Caco-2 (cell line): ENCODE measurements around the gene FGFRL1. TPM values are rescaled to one million over a fixed set of nuclear protein-coding genes. Genes with fewer than 3 reads are reported as not detected.

Experiments
- BruUV-seq: library from RNA; stranded (reverse); fragments of 400-500 nt; replicated peaks from 2 replicates; lab custom pipeline; 2021; lab: Mats Ljungman, UMichigan
- CTCF ChIA-PET: fragments of 300-600 bp; sonication (Branson Sonifier 250); formaldehyde crosslinking; loops from one replicate; lab custom pipeline; 2022; ENCODE audit warnings: antibody characterized with exemption; lab: Charles Lee
- POLR2A ChIA-PET: fragments of 300-600 bp; sonication (Branson Sonifier 250); formaldehyde crosslinking; loops from one replicate; lab custom pipeline; 2022; ENCODE audit warnings: antibody characterized with exemption; lab: Charles Lee
- DNase-seq, 2 experiments: peaks; one replicate each; pipeline versions ENCODE4 v3.0.0 to v3.0.0-alpha.2; 2020 to 2022
- H3K27me3 ChIP-seq: replicated peaks from 2 replicates; pipeline ENCODE4 v1.6.0; 2011; ENCODE audit warnings: low read length; ENCODE audit not compliant: control insufficient read depth, insufficient read depth
- H3K36me3 ChIP-seq: 2 replicates; pipeline ENCODE4 v1.5.1; 2011; ENCODE audit warnings: low read length; ENCODE audit not compliant: control insufficient read depth, insufficient read depth
- H3K4me1 ChIP-seq: fragments of 250-450 bp; sonication (Bioruptor Pico); 2 replicates; pipeline ENCODE4 v1.5.1; 2020; ENCODE audit warnings: mild to moderate bottlenecking
- H3K4me3 ChIP-seq: 2 replicates; pipeline ENCODE4 v1.5.1; 2011; ENCODE audit warnings: low read depth, mild to moderate bottlenecking, control low read depth, low read length
- H3K9me3 ChIP-seq: fragments of 250-450 bp; sonication (Bioruptor Pico); 2 replicates; pipeline ENCODE4 v1.5.1; 2020; ENCODE audit warnings: mild to moderate bottlenecking, moderate library complexity
- H3K27ac Mint-ChIP-seq: one replicate; pipeline ENCODE4 v1.8.0; 2022; ENCODE audit warnings: mixed read lengths; ENCODE audit not compliant: unreplicated experiment
- H3K27me3 Mint-ChIP-seq: one replicate; pipeline ENCODE4 v1.8.0; 2022; ENCODE audit warnings: mixed read lengths; ENCODE audit not compliant: insufficient read depth, unreplicated experiment
- H3K36me3 Mint-ChIP-seq: one replicate; pipeline ENCODE4 v1.8.0; 2022; ENCODE audit warnings: mild to moderate bottlenecking, mixed read lengths; ENCODE audit not compliant: insufficient read depth, unreplicated experiment
- H3K4me1 Mint-ChIP-seq: one replicate; pipeline ENCODE4 v1.8.0; 2022; ENCODE audit warnings: low read depth, mixed read lengths; ENCODE audit not compliant: unreplicated experiment
- H3K4me3 Mint-ChIP-seq: one replicate; pipeline ENCODE4 v1.8.0; 2022; ENCODE audit warnings: mild to moderate bottlenecking, moderate library complexity, mixed read lengths; ENCODE audit not compliant: unreplicated experiment
- H3K9me3 Mint-ChIP-seq: one replicate; pipeline ENCODE4 v1.8.0; 2022; ENCODE audit warnings: mixed read lengths; ENCODE audit not compliant: unreplicated experiment
- CTCF ChIP-seq, 2 experiments: fragments of 200-600 bp in 1 of 2; IDR thresholded peaks; 1 replicate in 1 of 2; 2 replicates in 1 of 2; pipeline versions ENCODE4 v1.5.1 to v1.8.0; 2011 to 2022; ENCODE audit warnings: antibody characterized with exemption in 1 of 2, control low read depth in 1 of 2, inconsistent platforms in 1 of 2, low read depth in 1 of 2, low read length in 1 of 2, mild to moderate bottlenecking in 1 of 2, moderate library complexity in 1 of 2; ENCODE audit not compliant: insufficient read depth in 1 of 2, severe bottlenecking in 1 of 2, unreplicated experiment in 1 of 2
- intact Hi-C: fragments of 100-400 bp; cut with micrococcal nuclease; formaldehyde crosslinking; loops from one replicate; pipeline ENCODE4 v1.10.0; 2022; ENCODE audit not compliant: unreplicated experiment
- total RNA-seq: library from RNA; stranded (reverse); gene quantifications from 2 replicates; pipeline ENCODE4 v1.2.3, GENCODE V29; 2022

The FGFRL1 gene
- total RNA-seq, 1 experiment from 2014 or later: 26.0 TPM

GRCh38 chr4:1060621-1061020 lies 49.2 kb downstream of the FGFRL1 start:
- TF ChIP-seq CTCF (IDR thresholded peaks at IDR 0.05; ENCODE audit: insufficient read depth in 1 of 2, low read depth in 1 of 2, low read length in 1 of 2, severe bottlenecking in 1 of 2, unreplicated experiment in 1 of 2): no peak
- Histone ChIP-seq H3K9me3 (no peaks in the 10 kb centered on the region), H3K4me3 (no peak overlapping the region), H3K27me3 (no peaks in the 10 kb centered on the region), H3K4me1 (no peaks in the 10 kb centered on the region), H3K36me3 (no peaks in the 10 kb centered on the region)
- ChIA-PET POLR2A (no interaction called here), CTCF (no interaction called here)
- intact Hi-C loops: no loop called here
- no peak for DNase-seq
- Mint-ChIP-seq H3K9me3 (no peaks in the 10 kb centered on the region), H3K36me3 (no peaks in the 10 kb centered on the region), H3K4me1 (no peaks in the 10 kb centered on the region), H3K4me3 (no peak overlapping the region), H3K27me3 (peaks cover 14% of the 10 kb centered on the region), H3K27ac (no peak overlapping the region)
- no TSS peak for BruUV-seq

GRCh38 chr4:1061056-1061700 lies 49.8 kb downstream of the FGFRL1 start:
- Histone ChIP-seq H3K36me3 (no peaks in the 10 kb centered on the region), H3K4me3 (no peak overlapping the region), H3K9me3 (no peaks in the 10 kb centered on the region), H3K4me1 (no peaks in the 10 kb centered on the region), H3K27me3 (no peaks in the 10 kb centered on the region)
- no peaks in the 10 kb centered on the region for H3K4me1 Mint-ChIP-seq
- ChIA-PET CTCF (interaction anchor here (1.0 kb wide), 1 partner anchor 10 kb away, joined by 3 read pairs; no protein-coding TSS in a partner anchor), POLR2A (no interaction called here)
- H3K9me3 Mint-ChIP-seq: no peaks in the 10 kb centered on the region
- no peaks in the 10 kb centered on the region for H3K36me3 Mint-ChIP-seq
- no peak for DNase-seq
- intact Hi-C loops: no loop called here
- H3K4me3 Mint-ChIP-seq: no peak overlapping the region
- TF ChIP-seq CTCF (IDR thresholded peaks at IDR 0.05; ENCODE audit: insufficient read depth in 1 of 2, low read depth in 1 of 2, low read length in 1 of 2, severe bottlenecking in 1 of 2, unreplicated experiment in 1 of 2): no peak
- BruUV-seq: no TSS peak
- peaks cover 14% of the 10 kb centered on the region for H3K27me3 Mint-ChIP-seq
- H3K27ac Mint-ChIP-seq: no peak overlapping the region

GRCh38 chr4:1061760-1062159 lies 50.3 kb downstream of the FGFRL1 start:
- ChIA-PET POLR2A (no interaction called here), CTCF (interaction anchor here (1.0 kb wide), 1 partner anchor 10 kb away, joined by 3 read pairs; no protein-coding TSS in a partner anchor)
- TF ChIP-seq CTCF (IDR thresholded peaks at IDR 0.05; ENCODE audit: insufficient read depth in 1 of 2, low read depth in 1 of 2, low read length in 1 of 2, severe bottlenecking in 1 of 2, unreplicated experiment in 1 of 2): no peak
- DNase-seq: no peak
- no TSS peak for BruUV-seq
- no peak overlapping the region for H3K4me3 ChIP-seq
- no peaks in the 10 kb centered on the region for H3K36me3 Mint-ChIP-seq
- no peaks in the 10 kb centered on the region for H3K36me3 ChIP-seq
- no peak overlapping the region for H3K4me3 Mint-ChIP-seq
- no peaks in the 10 kb centered on the region for H3K27me3 ChIP-seq
- intact Hi-C loops: no loop called here
- H3K4me1 ChIP-seq: no peaks in the 10 kb centered on the region
- peaks cover 17% of the 10 kb centered on the region for H3K27me3 Mint-ChIP-seq
- no peaks in the 10 kb centered on the region for H3K4me1 Mint-ChIP-seq
- H3K27ac Mint-ChIP-seq: no peak overlapping the region
- H3K9me3 ChIP-seq: no peaks in the 10 kb centered on the region
- H3K9me3 Mint-ChIP-seq: no peaks in the 10 kb centered on the region
